ENCODE data around the gene MCTP1. TPM values are rescaled to one million over a fixed set of nuclear protein-coding genes. Genes with fewer than 3 reads are reported as not detected.
A peak's percentile ranks its signal among the peaks of the same experiment; 100 is the strongest.

The MCTP1 gene
- total and polyA plus RNA-seq, 10 of the 15 experiments (the other 5 are each of a cell fraction or from before 2014, with no cell fraction given) = 12.6 to 45.9 (median 18.8) TPM

GRCh38 chr5:95241635-95242034 is 43.3 kb downstream of the MCTP1 start (continued):
- TF ChIP-seq, protein P1, sequence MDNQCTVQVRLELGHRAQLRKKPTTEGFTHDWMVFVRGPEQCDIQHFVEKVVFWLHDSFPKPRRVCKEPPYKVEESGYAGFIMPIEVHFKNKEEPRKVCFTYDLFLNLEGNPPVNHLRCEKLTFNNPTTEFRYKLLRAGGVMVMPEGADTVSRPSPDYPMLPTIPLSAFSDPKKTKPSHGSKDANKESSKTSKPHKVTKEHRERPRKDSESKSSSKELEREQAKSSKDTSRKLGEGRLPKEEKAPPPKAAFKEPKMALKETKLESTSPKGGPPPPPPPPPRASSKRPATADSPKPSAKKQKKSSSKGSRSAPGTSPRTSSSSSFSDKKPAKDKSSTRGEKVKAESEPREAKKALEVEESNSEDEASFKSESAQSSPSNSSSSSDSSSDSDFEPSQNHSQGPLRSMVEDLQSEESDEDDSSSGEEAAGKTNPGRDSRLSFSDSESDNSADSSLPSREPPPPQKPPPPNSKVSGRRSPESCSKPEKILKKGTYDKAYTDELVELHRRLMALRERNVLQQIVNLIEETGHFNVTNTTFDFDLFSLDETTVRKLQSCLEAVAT (IDR thresholded peaks at IDR 0.05) = no peak
- TF ChIP-seq GABPA (IDR thresholded peaks at IDR 0.05; ENCODE audit: low read depth) (0 out of 2 replicates have a peak, but pooled peaks have one; percentile 46), FOS (IDR thresholded peaks at IDR 0.05; ENCODE audit: borderline replicate concordance, extremely low read depth, insufficient read length) (no peak), ETV6 (conservative IDR thresholded peaks at IDR 0.05 in 1 of 2, IDR thresholded peaks at IDR 0.05 in 1 of 2; ENCODE audit: borderline replicate concordance in 1 of 2, low read depth in 1 of 2) (peak in 1 of 2 experiments; percentile 96; a peak in 2 of 4 replicates), ZNF24 (IDR thresholded peaks at IDR 0.05) (0 out of 2 replicates have a peak, but pooled peaks have one; percentile 38), SPI1 (IDR thresholded peaks at IDR 0.05; ENCODE audit: borderline replicate concordance, insufficient read depth, low read depth, low read length) (peak; percentile 95), SMAD1 (IDR thresholded peaks at IDR 0.05; ENCODE audit: low read depth, partially characterized antibody) (no peak), TBL1XR1 (IDR thresholded peaks at IDR 0.05; ENCODE audit: low read depth, low read length) (peak; percentile 43; the same call in 1 of the 2 replicates), ATF3 (IDR thresholded peaks at IDR 0.05; ENCODE audit: borderline replicate concordance, extremely low read depth, low read depth, low read length) (no peak), RFX5 (IDR thresholded peaks at IDR 0.05; ENCODE audit: low read depth, low read length) (no peak), SMAD5 (IDR thresholded peaks at IDR 0.05; ENCODE audit: low read depth) (no peak), ZNF622 (IDR thresholded peaks at IDR 0.05) (no peak), TCF3 (IDR thresholded peaks at IDR 0.05; ENCODE audit: borderline replicate concordance, insufficient read depth, low read depth, low read length) (no peak), ATF7 (IDR thresholded peaks at IDR 0.05; ENCODE audit: low read depth) (peak; percentile 85), SRF (IDR thresholded peaks at IDR 0.05; ENCODE audit: low read depth in 2 of 2, low read length in 2 of 2) (0 out of 4 replicates have a peak, but pooled peaks of 1 of the 2 experiments have one; percentile 48), MEF2B (IDR thresholded peaks at IDR 0.05; ENCODE audit: partially characterized antibody, poor library complexity, severe bottlenecking) (peak; percentile 95)
- TF ChIP-seq, protein P2, sequence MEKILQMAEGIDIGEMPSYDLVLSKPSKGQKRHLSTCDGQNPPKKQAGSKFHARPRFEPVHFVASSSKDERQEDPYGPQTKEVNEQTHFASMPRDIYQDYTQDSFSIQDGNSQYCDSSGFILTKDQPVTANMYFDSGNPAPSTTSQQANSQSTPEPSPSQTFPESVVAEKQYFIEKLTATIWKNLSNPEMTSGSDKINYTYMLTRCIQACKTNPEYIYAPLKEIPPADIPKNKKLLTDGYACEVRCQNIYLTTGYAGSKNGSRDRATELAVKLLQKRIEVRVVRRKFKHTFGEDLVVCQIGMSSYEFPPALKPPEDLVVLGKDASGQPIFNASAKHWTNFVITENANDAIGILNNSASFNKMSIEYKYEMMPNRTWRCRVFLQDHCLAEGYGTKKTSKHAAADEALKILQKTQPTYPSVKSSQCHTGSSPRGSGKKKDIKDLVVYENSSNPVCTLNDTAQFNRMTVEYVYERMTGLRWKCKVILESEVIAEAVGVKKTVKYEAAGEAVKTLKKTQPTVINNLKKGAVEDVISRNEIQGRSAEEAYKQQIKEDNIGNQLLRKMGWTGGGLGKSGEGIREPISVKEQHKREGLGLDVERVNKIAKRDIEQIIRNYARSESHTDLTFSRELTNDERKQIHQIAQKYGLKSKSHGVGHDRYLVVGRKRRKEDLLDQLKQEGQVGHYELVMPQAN (conservative IDR thresholded peaks at IDR 0.05) = no peak
- TF ChIP-seq, protein P3, sequence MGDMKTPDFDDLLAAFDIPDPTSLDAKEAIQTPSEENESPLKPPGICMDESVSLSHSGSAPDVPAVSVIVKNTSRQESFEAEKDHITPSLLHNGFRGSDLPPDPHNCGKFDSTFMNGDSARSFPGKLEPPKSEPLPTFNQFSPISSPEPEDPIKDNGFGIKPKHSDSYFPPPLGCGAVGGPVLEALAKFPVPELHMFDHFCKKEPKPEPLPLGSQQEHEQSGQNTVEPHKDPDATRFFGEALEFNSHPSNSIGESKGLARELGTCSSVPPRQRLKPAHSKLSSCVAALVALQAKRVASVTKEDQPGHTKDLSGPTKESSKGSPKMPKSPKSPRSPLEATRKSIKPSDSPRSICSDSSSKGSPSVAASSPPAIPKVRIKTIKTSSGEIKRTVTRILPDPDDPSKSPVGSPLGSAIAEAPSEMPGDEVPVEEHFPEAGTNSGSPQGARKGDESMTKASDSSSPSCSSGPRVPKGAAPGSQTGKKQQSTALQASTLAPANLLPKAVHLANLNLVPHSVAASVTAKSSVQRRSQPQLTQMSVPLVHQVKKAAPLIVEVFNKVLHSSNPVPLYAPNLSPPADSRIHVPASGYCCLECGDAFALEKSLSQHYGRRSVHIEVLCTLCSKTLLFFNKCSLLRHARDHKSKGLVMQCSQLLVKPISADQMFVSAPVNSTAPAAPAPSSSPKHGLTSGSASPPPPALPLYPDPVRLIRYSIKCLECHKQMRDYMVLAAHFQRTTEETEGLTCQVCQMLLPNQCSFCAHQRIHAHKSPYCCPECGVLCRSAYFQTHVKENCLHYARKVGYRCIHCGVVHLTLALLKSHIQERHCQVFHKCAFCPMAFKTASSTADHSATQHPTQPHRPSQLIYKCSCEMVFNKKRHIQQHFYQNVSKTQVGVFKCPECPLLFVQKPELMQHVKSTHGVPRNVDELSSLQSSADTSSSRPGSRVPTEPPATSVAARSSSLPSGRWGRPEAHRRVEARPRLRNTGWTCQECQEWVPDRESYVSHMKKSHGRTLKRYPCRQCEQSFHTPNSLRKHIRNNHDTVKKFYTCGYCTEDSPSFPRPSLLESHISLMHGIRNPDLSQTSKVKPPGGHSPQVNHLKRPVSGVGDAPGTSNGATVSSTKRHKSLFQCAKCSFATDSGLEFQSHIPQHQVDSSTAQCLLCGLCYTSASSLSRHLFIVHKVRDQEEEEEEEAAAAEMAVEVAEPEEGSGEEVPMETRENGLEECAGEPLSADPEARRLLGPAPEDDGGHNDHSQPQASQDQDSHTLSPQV (IDR thresholded peaks at IDR 0.05) = no peak
- TF ChIP-seq, protein P4, sequence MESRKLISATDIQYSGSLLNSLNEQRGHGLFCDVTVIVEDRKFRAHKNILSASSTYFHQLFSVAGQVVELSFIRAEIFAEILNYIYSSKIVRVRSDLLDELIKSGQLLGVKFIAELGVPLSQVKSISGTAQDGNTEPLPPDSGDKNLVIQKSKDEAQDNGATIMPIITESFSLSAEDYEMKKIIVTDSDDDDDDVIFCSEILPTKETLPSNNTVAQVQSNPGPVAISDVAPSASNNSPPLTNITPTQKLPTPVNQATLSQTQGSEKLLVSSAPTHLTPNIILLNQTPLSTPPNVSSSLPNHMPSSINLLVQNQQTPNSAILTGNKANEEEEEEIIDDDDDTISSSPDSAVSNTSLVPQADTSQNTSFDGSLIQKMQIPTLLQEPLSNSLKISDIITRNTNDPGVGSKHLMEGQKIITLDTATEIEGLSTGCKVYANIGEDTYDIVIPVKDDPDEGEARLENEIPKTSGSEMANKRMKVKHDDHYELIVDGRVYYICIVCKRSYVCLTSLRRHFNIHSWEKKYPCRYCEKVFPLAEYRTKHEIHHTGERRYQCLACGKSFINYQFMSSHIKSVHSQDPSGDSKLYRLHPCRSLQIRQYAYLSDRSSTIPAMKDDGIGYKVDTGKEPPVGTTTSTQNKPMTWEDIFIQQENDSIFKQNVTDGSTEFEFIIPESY (IDR thresholded peaks at IDR 0.05) = no peak

Measured in GM12878 (cell line).